ENCODE measurements around the gene DRC7. TPM values are rescaled to one million over a fixed set of nuclear protein-coding genes. Genes with fewer than 3 reads are reported as not detected.

Gene DRC7
- total and polyA plus RNA-seq, 2 experiments from 2014 or later, result 0.83 to 2.0 TPM

- Histone ChIP-seq H3K27me3 (no peaks in the 10 kb centered on the region), H3K36me3 (no peaks in the 10 kb centered on the region), H3K9me3 (ENCODE audit: low read depth) (no peaks in the 10 kb centered on the region), H3K4me1 (ENCODE audit: low read depth) (no peaks in the 10 kb centered on the region), H3K27ac (no peak overlapping the region), H3K4me3 (no peak overlapping the region)
- no peak for DNase-seq (ENCODE audit: low read depth in 1 of 2, low spot score in 1 of 2)
- no peak for TF ChIP-seq CTCF (IDR thresholded peaks at IDR 0.05; ENCODE audit: low read depth, low read length)
Measured at GRCh38 chr16:57714047-57714446, 19.4 kb downstream of the DRC7 start.

GRCh38 chr16:57720142-57720575, 25.6 kb downstream of the DRC7 start:
- Histone ChIP-seq H3K36me3 (no peaks in the 10 kb centered on the region), H3K27ac (no peak overlapping the region), H3K9me3 (ENCODE audit: low read depth) (no peaks in the 10 kb centered on the region), H3K4me1 (ENCODE audit: low read depth) (no peaks in the 10 kb centered on the region), H3K27me3 (no peaks in the 10 kb centered on the region), H3K4me3 (no peak overlapping the region)
- DNase-seq (ENCODE audit: low read depth in 1 of 2, low spot score in 1 of 2), result peak; percentile 70 to 77
- TF ChIP-seq CTCF (IDR thresholded peaks at IDR 0.05; ENCODE audit: low read depth, low read length), result peak; percentile 85

GRCh38 chr16:57721356-57722209, 27.0 kb downstream of the DRC7 start:
- no peaks in the 10 kb centered on the region for H3K9me3 ChIP-seq (ENCODE audit: low read depth)
- DNase-seq (ENCODE audit: low read depth in 1 of 2, low spot score in 1 of 2), result no peak
- H3K27me3 ChIP-seq, result no peaks in the 10 kb centered on the region
- no peaks in the 10 kb centered on the region for H3K36me3 ChIP-seq
- H3K4me3 ChIP-seq, result no peak overlapping the region
- TF ChIP-seq CTCF (IDR thresholded peaks at IDR 0.05; ENCODE audit: low read depth, low read length), result no peak
- H3K27ac ChIP-seq, result no peak overlapping the region
- H3K4me1 ChIP-seq (ENCODE audit: low read depth), result no peaks in the 10 kb centered on the region

GRCh38 chr16:57722210-57722499, 27.5 kb downstream of the DRC7 start:
- Histone ChIP-seq H3K27me3 (no peaks in the 10 kb centered on the region), H3K9me3 (ENCODE audit: low read depth) (no peaks in the 10 kb centered on the region), H3K4me1 (ENCODE audit: low read depth) (no peaks in the 10 kb centered on the region), H3K27ac (no peak overlapping the region), H3K36me3 (no peaks in the 10 kb centered on the region), H3K4me3 (no peak overlapping the region)
- DNase-seq (ENCODE audit: low read depth in 1 of 2, low spot score in 1 of 2), result no peak
- no peak for TF ChIP-seq CTCF (IDR thresholded peaks at IDR 0.05; ENCODE audit: low read depth, low read length)

GRCh38 chr16:57722651-57723050, 28.0 kb downstream of the DRC7 start:
- Histone ChIP-seq H3K36me3 (no peaks in the 10 kb centered on the region), H3K27me3 (no peaks in the 10 kb centered on the region), H3K4me1 (ENCODE audit: low read depth) (no peaks in the 10 kb centered on the region), H3K4me3 (no peak overlapping the region), H3K9me3 (ENCODE audit: low read depth) (no peaks in the 10 kb centered on the region), H3K27ac (no peak overlapping the region)
- no peak for TF ChIP-seq CTCF (IDR thresholded peaks at IDR 0.05; ENCODE audit: low read depth, low read length)
- DNase-seq (ENCODE audit: low read depth in 1 of 2, low spot score in 1 of 2), result no peak
